ENCODE data around the gene BMP8A.
"Not testable (repeated sequence)": the region's sequence is repeated elsewhere in the genome, so short reads cannot be mapped to it uniquely, and the experiment has no call there.

BMP8A gene

GRCh38 chr1:39483276-39483675 is 8.2 kb upstream of the BMP8A start:
- DNase-seq: no peak

GRCh38 chr1:39484564-39484963 is 6.9 kb upstream of the BMP8A start:
- DNase-seq: no peak

- DNase-seq: no peak
These were observed 6.2 kb upstream of the BMP8A start for GRCh38 chr1:39485046-39485803.

- no peak for DNase-seq
These were observed 3.4 kb upstream of the BMP8A start for GRCh38 chr1:39488012-39488545.

- no peak for DNase-seq
These were observed 2.5 kb upstream of the BMP8A start for GRCh38 chr1:39488793-39489566.

- DNase-seq: no peak
These were observed 1.7 kb upstream of the BMP8A start for GRCh38 chr1:39489567-39490239.

- no peak for DNase-seq
These were observed 765 bp upstream of the BMP8A start for GRCh38 chr1:39490596-39491145.

GRCh38 chr1:39492118-39493042 is 944 bp downstream of the BMP8A start:
- DNase-seq: not testable (repeated sequence)

GRCh38 chr1:39493043-39493810 is 1.8 kb downstream of the BMP8A start:
- DNase-seq: not testable (repeated sequence)

- DNase-seq: no peak
These were observed 3.4 kb downstream of the BMP8A start for GRCh38 chr1:39494671-39495410.

- DNase-seq: not testable (repeated sequence)
These were observed 5.1 kb downstream of the BMP8A start for GRCh38 chr1:39496520-39496919.

GRCh38 chr1:39497585-39497984 is 6.1 kb downstream of the BMP8A start:
- DNase-seq: no peak

GRCh38 chr1:39498096-39498710 is 6.8 kb downstream of the BMP8A start:
- DNase-seq: not testable (repeated sequence)

GRCh38 chr1:39498821-39499220 is 7.4 kb downstream of the BMP8A start:
- not testable (repeated sequence) for DNase-seq

GRCh38 chr1:39499668-39500067 is 8.2 kb downstream of the BMP8A start:
- DNase-seq: no peak

- no peak for DNase-seq
These were observed 9.5 kb downstream of the BMP8A start for GRCh38 chr1:39500862-39501389.

- no peak for DNase-seq
These were observed 10.2 kb downstream of the BMP8A start for GRCh38 chr1:39501666-39502065.

GRCh38 chr1:39504436-39504835 is 13.0 kb downstream of the BMP8A start:
- DNase-seq: not testable (repeated sequence)

GRCh38 chr1:39505289-39505688 is 13.9 kb downstream of the BMP8A start:
- no peak for DNase-seq

Measured in NCI-H1930 (cell line).